ENCODE data around the gene INSRR. TPM values are rescaled to one million over a fixed set of nuclear protein-coding genes. Genes with fewer than 3 reads are reported as not detected.

INSRR gene
- polyA plus RNA-seq, 3 donors: not detected

DNA sequence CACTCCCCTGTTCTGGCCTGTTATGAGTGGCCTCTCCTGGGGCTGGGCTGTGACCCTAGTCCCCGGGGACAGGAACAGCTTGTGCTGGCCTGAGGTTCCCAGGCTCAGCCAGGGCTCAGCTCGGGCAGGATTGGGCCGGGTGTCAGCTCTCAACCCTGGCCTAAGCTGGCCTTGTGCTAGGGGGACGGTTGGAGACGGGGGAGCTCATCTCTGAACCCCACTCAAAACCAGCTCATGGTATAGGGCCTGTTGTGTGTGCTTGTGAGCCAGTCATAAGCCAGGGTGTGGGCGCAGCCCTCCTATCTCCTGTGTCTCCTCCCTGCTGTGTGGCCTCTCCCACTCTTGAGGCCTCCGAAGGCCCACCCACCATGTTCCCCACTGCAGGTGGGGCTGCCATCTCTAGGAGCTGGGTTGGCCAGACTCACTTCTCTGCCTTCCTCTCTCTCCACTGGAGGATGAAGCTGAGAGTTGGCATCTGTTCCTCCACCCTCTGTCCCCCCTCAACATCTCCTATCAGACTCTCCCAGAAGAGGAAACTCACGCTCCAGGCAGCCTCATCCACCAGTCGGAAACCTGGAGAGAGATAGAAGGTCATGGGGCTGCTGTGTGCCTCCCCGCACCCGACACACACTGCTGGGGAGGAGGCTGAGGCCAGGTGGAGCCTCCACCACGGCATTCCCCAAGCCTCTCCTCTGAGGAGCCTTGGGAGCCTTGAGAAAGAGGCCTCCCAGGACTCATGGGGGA, 36.0 kb upstream of the INSRR start:
- intact Hi-C loops (cut with micrococcal nuclease): loop anchor here (5.0 to 10.0 kb wide), 2 partner anchors 32 to 80 kb away; partner anchors contain the start of gene SH2D2A (in 1 of the 2)
- Mint-ChIP-seq H3K36me3 (peaks cover 0 to 10% of the 10 kb centered on the region in 2 donors), H3K9me3 (peaks cover 0 to 9% (median 5%) of the 10 kb centered on the region in 7 donors), H3K27me3 (ENCODE audit: low read depth in 3 of 3) (peaks cover 48 to 62% (median 58%) of the 10 kb centered on the region in 3 donors), H3K4me1 (peaks cover 33% of the 10 kb centered on the region), H3K27ac (no peak overlapping the region), H3K4me3 (peak overlapping the region in 1 of 2 donors; percentile 53)
- Histone ChIP-seq H3K9me3 (replicated peaks in 1 of 2; ENCODE audit: control insufficient read depth in 1 of 2, insufficient read depth in 1 of 2, low read length in 2 of 2) (no peaks in the 10 kb centered on the region), H3K36me3 (replicated peaks in 1 of 2; ENCODE audit: control insufficient read depth in 1 of 2, insufficient read depth in 2 of 2, low read length in 2 of 2) (no peaks in the 10 kb centered on the region), H3K9ac (ENCODE audit: insufficient read depth, low read length, poor library complexity, severe bottlenecking) (no peak overlapping the region), H3K27ac (ENCODE audit: low read depth in 1 of 2, low read length in 2 of 2) (no peak overlapping the region), H3K4me3 (replicated peaks in 1 of 3; ENCODE audit: low read depth in 2 of 3, low read length in 3 of 3) (no peak overlapping the region), H3K27me3 (ENCODE audit: control insufficient read depth in 2 of 2, insufficient read depth in 2 of 2, low read length in 2 of 2) (peaks cover 20 to 47% of the 10 kb centered on the region in 2 donors), H4K20me1 (ENCODE audit: insufficient read depth, low read length) (no peaks in the 10 kb centered on the region), H3K4me1 (ENCODE audit: control insufficient read depth in 1 of 2, insufficient read depth in 2 of 2, low read length in 2 of 2) (peaks cover 28 to 33% of the 10 kb centered on the region in 2 donors), H3K4me2 (replicated peaks; ENCODE audit: extremely low read depth, low read length, poor library complexity, severe bottlenecking) (no peak overlapping the region), H3K79me2 (ENCODE audit: insufficient read depth, low read length) (no peaks in the 10 kb centered on the region), H2AFZ (ENCODE audit: insufficient read depth, low read depth, low read length, poor library complexity, severe bottlenecking) (no peak overlapping the region)
- 61% methylated on average over 3 of the region's 12 CpGs for WGBS (ENCODE audit: insufficient coverage)
- DNase-seq: no peak
- TF ChIP-seq, protein P1, sequence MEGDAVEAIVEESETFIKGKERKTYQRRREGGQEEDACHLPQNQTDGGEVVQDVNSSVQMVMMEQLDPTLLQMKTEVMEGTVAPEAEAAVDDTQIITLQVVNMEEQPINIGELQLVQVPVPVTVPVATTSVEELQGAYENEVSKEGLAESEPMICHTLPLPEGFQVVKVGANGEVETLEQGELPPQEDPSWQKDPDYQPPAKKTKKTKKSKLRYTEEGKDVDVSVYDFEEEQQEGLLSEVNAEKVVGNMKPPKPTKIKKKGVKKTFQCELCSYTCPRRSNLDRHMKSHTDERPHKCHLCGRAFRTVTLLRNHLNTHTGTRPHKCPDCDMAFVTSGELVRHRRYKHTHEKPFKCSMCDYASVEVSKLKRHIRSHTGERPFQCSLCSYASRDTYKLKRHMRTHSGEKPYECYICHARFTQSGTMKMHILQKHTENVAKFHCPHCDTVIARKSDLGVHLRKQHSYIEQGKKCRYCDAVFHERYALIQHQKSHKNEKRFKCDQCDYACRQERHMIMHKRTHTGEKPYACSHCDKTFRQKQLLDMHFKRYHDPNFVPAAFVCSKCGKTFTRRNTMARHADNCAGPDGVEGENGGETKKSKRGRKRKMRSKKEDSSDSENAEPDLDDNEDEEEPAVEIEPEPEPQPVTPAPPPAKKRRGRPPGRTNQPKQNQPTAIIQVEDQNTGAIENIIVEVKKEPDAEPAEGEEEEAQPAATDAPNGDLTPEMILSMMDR (IDR thresholded peaks at IDR 0.05): no peak

DNA sequence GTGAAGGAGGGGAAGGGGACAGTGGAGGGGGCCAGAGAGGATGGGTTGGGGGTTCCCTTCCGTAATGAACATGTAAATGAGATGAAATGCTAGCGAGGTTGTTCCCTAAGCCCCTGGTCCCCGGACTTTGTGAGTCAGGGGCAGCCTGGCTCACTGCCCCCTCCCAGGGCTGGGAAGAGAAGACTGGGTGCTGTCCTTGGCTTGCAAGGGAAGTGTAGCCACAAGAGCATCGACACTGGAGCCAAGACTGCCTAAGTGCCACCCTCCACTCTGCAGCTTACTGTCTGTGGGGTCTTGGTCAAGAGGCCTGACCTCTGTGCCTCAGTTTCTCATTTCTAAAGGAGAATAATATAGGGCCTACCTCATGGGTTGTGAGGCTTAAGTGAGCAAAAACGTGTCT, 35.1 kb upstream of the INSRR start:
- Mint-ChIP-seq H3K36me3 (peaks cover 0 to 10% of the 10 kb centered on the region in 2 donors), H3K4me3 (peak overlapping the region in 1 of 2 donors; percentile 68), H3K27me3 (ENCODE audit: low read depth in 3 of 3) (peaks cover 51 to 64% (median 57%) of the 10 kb centered on the region in 3 donors), H3K9me3 (peaks cover 0 to 9% (median 5%) of the 10 kb centered on the region in 7 donors), H3K4me1 (peaks cover 33% of the 10 kb centered on the region), H3K27ac (no peak overlapping the region)
- H3K4me3 ChIP-seq (replicated peaks in 1 of 3; ENCODE audit: low read depth in 2 of 3, low read length in 3 of 3): no peak overlapping the region
- no peak for DNase-seq
- intact Hi-C loops (cut with micrococcal nuclease): loop anchor here (5.0 to 10.0 kb wide), 2 partner anchors 33 to 79 kb away; partner anchors contain the start of gene SH2D2A (in 1 of the 2)
- 35% methylated on average over 4 of the region's 5 CpGs for WGBS (ENCODE audit: insufficient coverage)
- no peaks in the 10 kb centered on the region for H3K36me3 ChIP-seq (replicated peaks in 1 of 2; ENCODE audit: control insufficient read depth in 1 of 2, insufficient read depth in 2 of 2, low read length in 2 of 2)
- TF ChIP-seq, protein P1 (IDR thresholded peaks at IDR 0.05): no peak
- no peak overlapping the region for H2AFZ ChIP-seq (ENCODE audit: insufficient read depth, low read depth, low read length, poor library complexity, severe bottlenecking)
- no peaks in the 10 kb centered on the region for H3K79me2 ChIP-seq (ENCODE audit: insufficient read depth, low read length)
- no peaks in the 10 kb centered on the region for H4K20me1 ChIP-seq (ENCODE audit: insufficient read depth, low read length)
- no peak overlapping the region for H3K9ac ChIP-seq (ENCODE audit: insufficient read depth, low read length, poor library complexity, severe bottlenecking)
- peaks cover 28 to 33% of the 10 kb centered on the region in 2 donors for H3K4me1 ChIP-seq (ENCODE audit: control insufficient read depth in 1 of 2, insufficient read depth in 2 of 2, low read length in 2 of 2)
- H3K9me3 ChIP-seq (replicated peaks in 1 of 2; ENCODE audit: control insufficient read depth in 1 of 2, insufficient read depth in 1 of 2, low read length in 2 of 2): no peaks in the 10 kb centered on the region
- no peak overlapping the region for H3K4me2 ChIP-seq (replicated peaks; ENCODE audit: extremely low read depth, low read length, poor library complexity, severe bottlenecking)
- no peak overlapping the region for H3K27ac ChIP-seq (ENCODE audit: low read depth in 1 of 2, low read length in 2 of 2)
- peaks cover 20 to 47% of the 10 kb centered on the region in 2 donors for H3K27me3 ChIP-seq (ENCODE audit: control insufficient read depth in 2 of 2, insufficient read depth in 2 of 2, low read length in 2 of 2)

All from CD14-positive monocyte (primary cell).